HG02678 (cell line): ENCODE measurements around the gene HSPG2.

Experiments
- ATAC-seq: cut with Tn5 transposase; IDR thresholded peaks from one replicate; pipeline ENCODE4 v1.9.1; 2021; ENCODE audit warnings: mild to moderate bottlenecking, moderate library complexity; ENCODE audit not compliant: unreplicated experiment

HSPG2 gene

DNA sequence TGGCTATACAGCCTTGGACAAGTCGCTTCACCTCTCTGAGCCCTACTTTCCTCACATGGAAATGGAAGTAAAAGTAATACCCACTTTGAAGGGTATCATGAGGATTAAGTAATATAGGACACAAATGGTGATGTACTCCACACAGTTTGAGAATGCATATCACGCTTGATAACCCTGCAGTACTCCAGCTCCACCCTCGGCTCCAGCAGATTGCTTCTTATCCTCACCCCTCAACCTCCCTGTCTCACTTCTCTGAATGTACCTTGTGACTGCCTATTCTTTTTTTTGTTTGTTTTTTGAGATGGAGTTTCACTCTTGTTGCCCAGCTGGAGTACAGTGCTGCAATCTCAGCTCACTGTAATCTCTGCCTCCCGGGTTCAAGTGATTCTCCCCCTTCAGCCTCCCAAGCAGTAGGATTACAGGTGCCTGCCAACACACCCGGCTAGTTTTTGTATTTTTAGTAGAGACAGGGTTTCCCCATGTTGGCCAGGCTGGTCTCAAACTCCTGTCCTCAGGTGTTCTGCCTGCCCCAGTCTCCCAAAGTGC is 69.6 kb downstream of the HSPG2 start:
- no peak for ATAC-seq

DNA sequence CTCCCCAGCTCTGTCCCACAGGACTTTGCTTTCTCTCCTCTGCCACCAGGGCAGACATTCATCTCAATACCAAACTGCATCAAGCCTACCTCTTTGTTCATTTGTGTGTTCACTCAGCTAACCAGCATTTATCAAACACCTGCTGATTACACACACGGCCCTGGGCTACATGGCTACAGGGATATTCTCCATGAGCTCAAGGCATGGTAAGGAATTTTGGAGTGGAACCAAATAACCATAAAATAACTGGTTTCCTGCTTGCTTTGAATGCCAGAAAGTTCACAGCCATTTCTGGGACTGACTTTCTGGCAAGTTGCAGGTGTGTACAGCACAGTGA is 70.4 kb downstream of the HSPG2 start:
- ATAC-seq = no peak

- peak; percentile 86 for ATAC-seq
Measured at GRCh38 chr1:21865943-21866706, 71.0 kb downstream of the HSPG2 start.

- ATAC-seq = no peak
Measured at GRCh38 chr1:21865609-21865942, 71.5 kb downstream of the HSPG2 start.

- no peak for ATAC-seq
Measured at GRCh38 chr1:21864730-21865129, 72.4 kb downstream of the HSPG2 start.

DNA sequence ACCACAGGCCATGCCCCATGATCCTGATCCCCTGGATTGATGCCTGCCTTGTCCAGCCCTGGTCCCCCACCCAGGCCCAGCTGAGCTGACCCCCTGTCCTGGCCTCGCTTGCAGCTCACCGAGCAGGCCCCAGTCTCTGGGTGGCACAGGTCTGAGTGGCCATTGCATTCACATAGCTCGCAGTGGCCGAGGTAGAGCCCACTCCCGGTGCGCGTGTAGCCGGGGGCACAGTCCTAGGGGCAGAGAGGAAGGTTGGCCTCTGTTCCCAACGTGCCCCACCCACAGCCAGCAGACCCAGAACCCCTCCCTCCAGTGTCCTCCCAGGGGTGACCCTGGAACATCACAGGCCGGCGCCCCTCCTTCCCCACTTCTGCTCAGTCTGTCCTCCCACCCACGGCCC is 73.1 kb downstream of the HSPG2 start:
- ATAC-seq = no peak

GRCh38 chr1:21861602-21862429 is 75.3 kb downstream of the HSPG2 start:
- no peak for ATAC-seq

DNA sequence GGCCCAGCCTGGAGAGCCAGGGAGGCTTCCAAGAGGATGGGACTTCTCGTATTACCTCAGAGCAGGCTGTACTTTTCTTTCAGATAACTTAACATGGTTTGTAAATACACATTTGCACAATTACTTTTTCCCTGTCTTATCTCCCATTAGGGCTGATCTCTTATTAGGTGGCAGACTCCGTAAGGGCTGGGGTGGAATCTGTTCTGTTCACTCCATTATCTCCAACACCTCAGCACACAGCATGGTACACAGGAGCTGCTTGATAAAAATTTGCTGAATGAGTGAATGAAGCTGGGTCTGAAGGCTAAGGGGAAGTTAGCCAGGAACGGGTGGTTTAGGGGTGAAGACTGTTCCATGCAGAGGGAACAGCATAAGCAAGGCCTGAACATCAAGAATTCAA is 76.1 kb downstream of the HSPG2 start:
- no peak for ATAC-seq

DNA sequence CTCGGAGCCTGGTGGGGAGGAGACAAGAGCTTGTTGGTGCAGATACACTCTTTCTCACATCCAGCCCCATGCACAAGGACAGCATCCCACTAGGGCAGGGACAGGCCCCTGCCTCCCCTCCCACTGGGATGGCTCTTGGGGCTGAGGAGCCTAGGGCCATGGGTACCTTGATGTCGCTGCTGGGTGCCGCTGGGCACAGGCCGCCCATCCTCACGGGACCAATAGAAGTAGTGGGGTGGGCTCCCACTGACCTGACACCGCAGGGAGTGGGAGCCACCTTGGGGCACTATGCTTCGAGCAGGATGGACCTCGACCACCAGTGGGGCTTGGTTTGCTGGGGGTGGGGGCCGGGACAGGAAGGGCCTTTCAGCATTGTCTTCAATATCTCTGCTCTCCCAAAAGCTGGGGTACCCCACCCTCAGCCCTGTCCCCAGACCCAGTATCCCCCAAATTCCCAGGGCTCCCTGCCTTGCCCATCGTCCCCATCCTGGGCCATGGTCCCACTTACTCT is 77.4 kb downstream of the HSPG2 start:
- no peak for ATAC-seq

GRCh38 chr1:21857840-21858670 is 79.1 kb downstream of the HSPG2 start:
- ATAC-seq = no peak

DNA sequence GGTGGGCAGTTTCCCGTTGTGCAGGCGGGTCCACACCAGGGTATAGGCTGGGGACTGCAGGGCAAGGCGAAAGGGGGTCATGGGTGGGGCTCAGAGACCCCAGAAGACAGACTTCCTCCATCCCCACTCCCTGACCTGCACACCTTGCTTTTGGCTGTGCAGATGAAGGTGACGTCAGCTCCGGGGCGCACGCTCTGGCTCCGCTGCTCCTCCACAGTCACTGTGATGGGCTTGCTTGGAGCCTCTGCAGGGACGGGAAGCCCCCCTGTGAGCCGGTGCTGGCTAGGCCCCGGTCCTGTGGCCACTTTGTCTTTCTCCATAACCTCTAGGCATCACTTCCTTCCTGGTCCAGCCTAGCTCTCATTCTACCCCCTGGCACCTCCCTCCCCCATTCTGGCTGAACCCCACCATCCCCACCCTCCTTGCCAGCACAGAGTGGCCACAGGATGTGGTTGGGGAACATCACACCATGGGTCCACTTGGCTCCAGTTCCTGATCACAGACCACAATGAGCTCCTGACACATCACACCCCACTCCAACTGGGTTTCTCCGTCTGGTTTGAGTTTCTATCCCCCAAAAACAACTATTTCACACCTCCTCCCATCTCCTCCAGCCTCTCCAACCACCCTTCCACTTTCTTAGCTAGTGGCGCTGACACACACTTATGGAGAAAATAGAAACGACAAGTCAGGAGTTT is 79.8 kb downstream of the HSPG2 start:
- ATAC-seq = no peak

- no peak for ATAC-seq
Measured at GRCh38 chr1:21855257-21856096, 81.6 kb downstream of the HSPG2 start.

GRCh38 chr1:21854751-21855131 is 82.4 kb downstream of the HSPG2 start:
- no peak for ATAC-seq

GRCh38 chr1:21854090-21854750 is 82.9 kb downstream of the HSPG2 start:
- no peak for ATAC-seq

GRCh38 chr1:21853131-21853427 is 84.0 kb downstream of the HSPG2 start:
- no peak for ATAC-seq

DNA sequence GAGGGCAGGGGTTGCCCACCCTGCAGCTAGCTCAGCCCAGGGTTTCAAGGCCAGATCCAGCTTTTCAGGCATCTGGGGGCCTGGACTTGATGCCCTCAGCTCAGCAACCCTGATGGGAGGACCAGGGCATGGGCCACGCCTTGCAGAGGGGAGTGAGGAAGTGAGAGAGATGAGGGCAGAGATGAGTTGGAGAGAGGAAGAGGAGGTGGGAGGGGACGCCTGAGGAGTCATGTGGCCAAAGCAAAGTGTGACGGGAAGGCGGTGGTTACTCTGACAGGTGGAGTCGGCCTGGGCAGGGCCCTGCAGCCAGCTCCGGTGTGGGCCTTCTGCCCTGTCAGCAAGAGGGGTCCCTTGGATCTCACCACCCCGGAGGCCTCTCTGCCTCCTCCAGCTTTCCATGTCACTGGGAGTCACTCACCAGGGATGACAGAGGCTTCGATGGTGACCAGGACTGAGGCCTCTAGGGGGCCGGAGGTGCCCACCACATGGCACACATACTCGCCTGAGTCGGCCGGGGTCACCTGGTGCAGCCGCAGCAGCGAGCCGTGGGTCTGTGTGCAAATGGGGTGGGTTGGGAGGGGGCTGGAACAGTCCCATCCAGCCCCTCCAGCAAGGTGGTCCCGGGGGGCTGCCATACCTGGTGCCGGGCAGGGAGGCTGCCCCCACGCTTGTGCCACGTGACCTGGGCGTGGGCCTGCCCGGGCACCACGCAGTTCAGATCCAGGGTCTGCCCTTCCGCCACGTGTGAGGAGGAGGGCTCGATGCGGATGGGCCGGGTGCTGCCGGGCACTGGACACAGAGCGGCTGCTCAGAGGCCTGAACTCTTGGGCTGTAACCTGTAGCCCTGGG is 84.6 kb downstream of the HSPG2 start:
- peak; percentile 42 for ATAC-seq

- no peak for ATAC-seq
Measured at GRCh38 chr1:21851430-21852250, 85.5 kb downstream of the HSPG2 start.
